Suprapubic skin (tissue), 4 donors: Measurements from ENCODE around the gene ZBTB45. TPM values are rescaled to one million over a fixed set of nuclear protein-coding genes. Genes with fewer than 3 reads are reported as not detected.
A peak's percentile ranks its signal among the peaks of the same experiment; 100 is the strongest.

Source experiments
- DNase-seq, 2 donors: peaks; one replicate each; pipeline ENCODE4 v3.0.0-alpha.2; 2019; ENCODE audit warnings: low spot score in 2 of 2
- H3K27ac ChIP-seq: fragments of 200-600 bp; sonication (generic); one replicate; pipeline ENCODE4 v1.5.1; 2019
- H3K27me3 ChIP-seq: fragments of 200-600 bp; sonication (generic); one replicate; pipeline ENCODE4 v1.5.1; 2019
- H3K36me3 ChIP-seq: fragments of 200-600 bp; sonication (generic); one replicate; pipeline ENCODE4 v1.5.1; 2019
- H3K4me1 ChIP-seq: fragments of 200-600 bp; sonication (generic); one replicate; pipeline ENCODE4 v1.5.1; 2019
- H3K4me3 ChIP-seq: fragments of 200-600 bp; sonication (generic); one replicate; pipeline ENCODE4 v1.5.1; 2019; ENCODE audit warnings: mild to moderate bottlenecking
- H3K9me3 ChIP-seq: fragments of 200-600 bp; sonication (generic); one replicate; pipeline ENCODE4 v1.5.1; 2019
- EP300 ChIP-seq: sonication (generic); formaldehyde crosslinking; IDR thresholded peaks from one replicate; pipeline ENCODE4 v1.6.1; 2017; ENCODE audit warnings: antibody characterized with exemption
- POLR2A ChIP-seq, 2 donors: fragments of 450-650 bp; IDR thresholded peaks; one replicate each; pipeline ENCODE4 v1.6.1; 2017; ENCODE audit warnings: antibody characterized with exemption in 2 of 2, mild to moderate bottlenecking in 2 of 2, moderate library complexity in 2 of 2
- POLR2AphosphoS5 ChIP-seq, 3 donors: sonication (generic); formaldehyde crosslinking; IDR thresholded peaks; one replicate each; pipeline ENCODE4 v1.6.1; 2017; ENCODE audit warnings: antibody characterized with exemption in 3 of 3
- WGBS: methylation state at CpG from one replicate; pipeline ENCODE4 v1.1.5; 2018; 5-methylcytosine and 5-hydroxymethylcytosine counted together
- total RNA-seq, 4 donors: library from RNA; depleted of rRNA; stranded (reverse); fragments of >200 nt; gene quantifications; one replicate each; pipeline ENCODE4 v1.1.0, GENCODE V29; 2016
- TF ChIP-seq, protein P1 (sequence below), 2 donors: fragments of 200-600 bp in 1 of 2; fragments of 450-650 bp in 1 of 2; sonication (generic) in 1 of 2; IDR thresholded peaks; one replicate each; pipeline ENCODE4 v1.5.1; 2016 to 2019; ENCODE audit warnings: antibody characterized with exemption in 2 of 2, mild to moderate bottlenecking in 1 of 2, moderate library complexity in 1 of 2

The ZBTB45 gene
- total RNA-seq, 4 donors from 2014 or later: 6.7 to 20.7 (median 15.8) TPM

- Histone ChIP-seq H3K4me3 (peak overlapping the region; percentile 44), H3K36me3 (peaks cover 10% of the 10 kb centered on the region), H3K9me3 (no peaks in the 10 kb centered on the region), H3K27ac (peak overlapping the region; percentile 7), H3K4me1 (peaks cover 50% of the 10 kb centered on the region), H3K27me3 (no peaks in the 10 kb centered on the region)
- WGBS: 18% methylated on average over 49 of the region's 107 CpGs
- TF ChIP-seq EP300 (no peak), POLR2A (IDR thresholded peaks at IDR 0.05) (no peak), POLR2AphosphoS5 (IDR thresholded peaks at IDR 0.05) (no peak)
- TF ChIP-seq, protein P1, sequence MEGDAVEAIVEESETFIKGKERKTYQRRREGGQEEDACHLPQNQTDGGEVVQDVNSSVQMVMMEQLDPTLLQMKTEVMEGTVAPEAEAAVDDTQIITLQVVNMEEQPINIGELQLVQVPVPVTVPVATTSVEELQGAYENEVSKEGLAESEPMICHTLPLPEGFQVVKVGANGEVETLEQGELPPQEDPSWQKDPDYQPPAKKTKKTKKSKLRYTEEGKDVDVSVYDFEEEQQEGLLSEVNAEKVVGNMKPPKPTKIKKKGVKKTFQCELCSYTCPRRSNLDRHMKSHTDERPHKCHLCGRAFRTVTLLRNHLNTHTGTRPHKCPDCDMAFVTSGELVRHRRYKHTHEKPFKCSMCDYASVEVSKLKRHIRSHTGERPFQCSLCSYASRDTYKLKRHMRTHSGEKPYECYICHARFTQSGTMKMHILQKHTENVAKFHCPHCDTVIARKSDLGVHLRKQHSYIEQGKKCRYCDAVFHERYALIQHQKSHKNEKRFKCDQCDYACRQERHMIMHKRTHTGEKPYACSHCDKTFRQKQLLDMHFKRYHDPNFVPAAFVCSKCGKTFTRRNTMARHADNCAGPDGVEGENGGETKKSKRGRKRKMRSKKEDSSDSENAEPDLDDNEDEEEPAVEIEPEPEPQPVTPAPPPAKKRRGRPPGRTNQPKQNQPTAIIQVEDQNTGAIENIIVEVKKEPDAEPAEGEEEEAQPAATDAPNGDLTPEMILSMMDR (IDR thresholded peaks at IDR 0.05): no peak
- no peak for DNase-seq
Observed at GRCh38 chr19:58562122-58563033, 42.8 kb upstream of the ZBTB45 start.

DNA sequence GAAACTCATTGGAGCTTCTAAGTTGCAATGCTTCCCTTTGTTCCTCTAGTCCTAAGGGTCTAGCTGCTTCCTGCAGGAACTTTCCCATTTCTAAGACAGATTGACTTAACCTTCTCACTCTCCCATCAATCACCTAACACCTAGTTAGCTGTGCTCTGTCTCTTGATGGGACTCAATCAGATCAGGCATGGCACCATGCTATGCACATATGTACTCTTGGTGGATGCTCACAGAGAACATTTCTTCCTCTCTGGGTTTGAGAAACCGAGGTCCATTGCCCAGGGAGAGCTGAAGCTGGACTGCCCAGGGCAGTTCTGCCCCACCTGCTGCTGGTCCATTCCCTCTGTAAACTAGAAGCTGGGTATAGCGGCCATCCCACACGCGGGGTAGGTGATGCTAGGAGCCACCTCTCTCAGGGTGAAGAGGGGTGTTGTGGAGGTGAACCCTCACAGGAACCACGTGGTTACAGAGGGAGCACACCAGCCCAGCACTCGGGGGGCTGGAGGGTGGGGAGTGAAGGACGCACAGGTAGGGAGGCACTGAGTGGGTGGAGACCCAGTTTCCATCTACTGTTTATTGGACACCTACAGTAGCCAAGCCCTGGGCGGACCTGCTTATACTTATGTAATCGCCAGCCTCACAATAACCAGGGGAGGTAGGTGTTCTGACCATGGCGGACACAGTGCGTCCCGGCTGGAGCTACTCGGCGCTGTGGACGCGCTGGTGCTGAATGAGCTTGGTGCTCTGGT, 41.9 kb upstream of the ZBTB45 start:
- H3K36me3 ChIP-seq: peaks cover 7% of the 10 kb centered on the region
- H3K9me3 ChIP-seq: no peaks in the 10 kb centered on the region
- 59% methylated on average over 16 of the region's 16 CpGs for WGBS
- no peak overlapping the region for H3K27ac ChIP-seq
- H3K4me3 ChIP-seq: peak overlapping the region; percentile 44
- H3K27me3 ChIP-seq: no peaks in the 10 kb centered on the region
- no peak for TF ChIP-seq EP300
- TF ChIP-seq POLR2AphosphoS5 (IDR thresholded peaks at IDR 0.05): no peak
- no peak for TF ChIP-seq POLR2A (IDR thresholded peaks at IDR 0.05)
- TF ChIP-seq, protein P1 (IDR thresholded peaks at IDR 0.05): no peak
- no peak for DNase-seq
- H3K4me1 ChIP-seq: peaks cover 58% of the 10 kb centered on the region

- no peaks in the 10 kb centered on the region for H3K27me3 ChIP-seq
- peaks cover 65% of the 10 kb centered on the region for H3K4me1 ChIP-seq
- TF ChIP-seq, protein P1 (IDR thresholded peaks at IDR 0.05): no peak
- TF ChIP-seq POLR2A (IDR thresholded peaks at IDR 0.05) (no peak), EP300 (no peak), POLR2AphosphoS5 (IDR thresholded peaks at IDR 0.05) (no peak)
- H3K9me3 ChIP-seq: no peaks in the 10 kb centered on the region
- no peak overlapping the region for H3K4me3 ChIP-seq
- peaks cover 11% of the 10 kb centered on the region for H3K36me3 ChIP-seq
- no peak overlapping the region for H3K27ac ChIP-seq
- no peak for DNase-seq
Observed at GRCh38 chr19:58560921-58561320, 41.3 kb upstream of the ZBTB45 start.

DNA sequence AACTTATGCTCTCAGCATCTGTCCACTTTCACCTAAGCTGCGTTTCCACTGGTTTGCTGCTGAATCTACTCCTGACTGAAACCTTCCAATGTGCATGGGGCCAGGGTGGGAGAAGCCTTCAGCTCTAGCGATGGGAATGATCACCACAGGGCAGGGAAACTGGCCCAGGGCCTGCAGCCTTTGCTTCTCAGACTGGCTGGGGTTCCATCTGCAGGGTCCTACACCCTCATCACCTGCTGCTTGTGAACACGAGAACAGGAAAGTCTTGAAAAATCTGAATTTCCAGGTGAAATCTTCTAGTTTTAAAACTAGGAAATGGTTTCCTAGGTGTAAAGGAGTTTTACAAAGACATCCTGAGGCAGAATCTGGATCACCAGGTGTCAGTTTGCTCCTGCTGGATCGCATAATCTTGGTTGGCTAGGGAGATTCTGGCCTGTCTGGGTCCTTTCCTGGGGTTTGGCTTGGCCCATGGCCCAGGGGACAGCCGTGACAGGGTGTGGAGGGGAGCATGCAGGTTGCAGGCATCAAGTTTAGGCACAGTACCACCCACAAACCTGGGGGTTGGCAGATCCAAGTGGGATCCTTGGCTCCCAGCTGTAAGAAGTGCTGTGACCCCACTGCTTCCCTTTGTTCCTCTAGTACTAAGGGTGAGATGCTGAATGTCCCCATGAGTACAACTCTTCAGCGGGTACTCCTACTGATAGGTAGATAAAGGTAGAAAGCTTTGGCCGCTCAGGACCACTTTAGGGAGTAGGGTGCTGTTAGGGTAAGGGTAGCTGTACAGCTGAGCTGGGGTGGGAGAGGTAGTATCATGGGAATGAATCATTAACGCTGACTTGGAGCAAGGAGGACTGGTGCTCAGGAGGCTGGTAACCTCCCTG, 40.6 kb upstream of the ZBTB45 start:
- TF ChIP-seq POLR2A (IDR thresholded peaks at IDR 0.05) (no peak), POLR2AphosphoS5 (IDR thresholded peaks at IDR 0.05) (no peak), EP300 (no peak)
- TF ChIP-seq, protein P1 (IDR thresholded peaks at IDR 0.05): no peak

More for the DNA sequence above, 40.6 kb upstream of the ZBTB45 start:
- Histone ChIP-seq H3K9me3 (no peaks in the 10 kb centered on the region), H3K36me3 (peaks cover 15% of the 10 kb centered on the region), H3K4me3 (peak overlapping the region; percentile 87), H3K27me3 (no peaks in the 10 kb centered on the region), H3K27ac (peak overlapping the region; percentile 99), H3K4me1 (peaks cover 71% of the 10 kb centered on the region)
- WGBS: 69% methylated on average over 8 of the region's 8 CpGs
- DNase-seq: no peak
